GM23338 (cell line): ENCODE measurements around the gene USP30. TPM values are rescaled to one million over a fixed set of nuclear protein-coding genes. Genes with fewer than 3 reads are reported as not detected.

Experiments
- CREB1 ChIP-seq: fragments of 250-450 bp; sonication (Bioruptor Pico); IDR thresholded peaks from 2 replicates; pipeline ENCODE4 v1.5.0; 2020; ENCODE audit warnings: low read depth, mild to moderate bottlenecking, moderate library complexity
- EZH2 ChIP-seq: fragments of 200-600 bp; sonication (generic); IDR thresholded peaks from one replicate; pipeline ENCODE4 v1.8.0; 2017; ENCODE audit warnings: antibody characterized with exemption, mild to moderate bottlenecking, low read depth; ENCODE audit not compliant: unreplicated experiment
- NANOG ChIP-seq: IDR thresholded peaks from 2 replicates; pipeline ENCODE4 v1.6.1; 2016; ENCODE audit warnings: antibody characterized with exemption, borderline replicate concordance
- ZNF114 ChIP-seq: fragments of 250-450 bp; sonication (Bioruptor Pico); IDR thresholded peaks from 2 replicates; pipeline ENCODE4 v1.5.0; 2020; ENCODE audit warnings: mild to moderate bottlenecking, moderate library complexity
- polyA plus RNA-seq: library from polyadenylated mRNA; unstranded; fragments of >200 nt; fragmentation: Nextera tagmentation; extraction: Ambion mirVana; gene quantifications from 2 replicates; pipeline ENCODE4 v1.2.1, GENCODE V29; 2016
- total RNA-seq: library from RNA; depleted of rRNA; stranded (reverse); fragments of >200 nt; shearing (Covaris generic); gene quantifications from 2 replicates; pipeline ENCODE4 v1.2.3, GENCODE V29; 2014
- TF ChIP-seq, protein P1 (sequence below): fragments of 250-450 bp; sonication (Bioruptor Pico); IDR thresholded peaks from 2 replicates; pipeline ENCODE4 v1.5.0; 2020; ENCODE audit warnings: mild to moderate bottlenecking, moderate library complexity
- TF ChIP-seq, protein P2 (sequence below): IDR thresholded peaks from 2 replicates; pipeline ENCODE4 v1.6.1; 2016; ENCODE audit warnings: antibody characterized with exemption
- TF ChIP-seq, protein P3 (sequence below): IDR thresholded peaks from one replicate; pipeline ENCODE4 v1.6.1; 2018; ENCODE audit warnings: antibody characterized with exemption; ENCODE audit not compliant: unreplicated experiment
- TF ChIP-seq, protein P4 (sequence below), 2 experiments: fragments of 200-600 bp in 1 of 2; sonication (generic) in 1 of 2; conservative IDR thresholded peaks; 2 replicates each; pipeline versions ENCODE4 v1.5.1 to v1.6.1; 2016 to 2017; ENCODE audit warnings: antibody characterized with exemption in 2 of 2, low read depth in 2 of 2, mild to moderate bottlenecking in 2 of 2, moderate library complexity in 1 of 2

The USP30 gene
- total and polyA plus RNA-seq, 2 experiments from 2014 or later = 2.9 to 6.1 TPM

DNA sequence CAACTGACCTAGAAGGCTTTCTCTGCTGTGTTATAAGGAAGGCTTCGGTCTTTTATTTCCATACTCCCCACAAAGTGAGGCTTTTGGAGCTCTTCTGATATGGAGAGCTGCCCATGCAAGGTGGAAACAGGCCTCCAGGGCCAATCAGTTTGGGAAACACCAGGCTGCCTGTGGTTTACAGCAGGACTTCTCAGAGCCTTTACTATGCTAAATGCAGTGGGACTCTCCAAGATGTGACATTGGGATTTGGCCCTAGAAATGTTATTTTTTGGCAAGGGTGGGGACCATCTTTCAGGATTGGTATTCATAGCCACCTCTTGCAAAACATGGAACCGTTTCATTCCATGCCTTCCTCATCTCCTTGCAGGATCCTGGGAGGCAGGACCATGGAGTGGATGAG, 67.7 kb downstream of the USP30 start (continued):
- TF ChIP-seq, protein P1, sequence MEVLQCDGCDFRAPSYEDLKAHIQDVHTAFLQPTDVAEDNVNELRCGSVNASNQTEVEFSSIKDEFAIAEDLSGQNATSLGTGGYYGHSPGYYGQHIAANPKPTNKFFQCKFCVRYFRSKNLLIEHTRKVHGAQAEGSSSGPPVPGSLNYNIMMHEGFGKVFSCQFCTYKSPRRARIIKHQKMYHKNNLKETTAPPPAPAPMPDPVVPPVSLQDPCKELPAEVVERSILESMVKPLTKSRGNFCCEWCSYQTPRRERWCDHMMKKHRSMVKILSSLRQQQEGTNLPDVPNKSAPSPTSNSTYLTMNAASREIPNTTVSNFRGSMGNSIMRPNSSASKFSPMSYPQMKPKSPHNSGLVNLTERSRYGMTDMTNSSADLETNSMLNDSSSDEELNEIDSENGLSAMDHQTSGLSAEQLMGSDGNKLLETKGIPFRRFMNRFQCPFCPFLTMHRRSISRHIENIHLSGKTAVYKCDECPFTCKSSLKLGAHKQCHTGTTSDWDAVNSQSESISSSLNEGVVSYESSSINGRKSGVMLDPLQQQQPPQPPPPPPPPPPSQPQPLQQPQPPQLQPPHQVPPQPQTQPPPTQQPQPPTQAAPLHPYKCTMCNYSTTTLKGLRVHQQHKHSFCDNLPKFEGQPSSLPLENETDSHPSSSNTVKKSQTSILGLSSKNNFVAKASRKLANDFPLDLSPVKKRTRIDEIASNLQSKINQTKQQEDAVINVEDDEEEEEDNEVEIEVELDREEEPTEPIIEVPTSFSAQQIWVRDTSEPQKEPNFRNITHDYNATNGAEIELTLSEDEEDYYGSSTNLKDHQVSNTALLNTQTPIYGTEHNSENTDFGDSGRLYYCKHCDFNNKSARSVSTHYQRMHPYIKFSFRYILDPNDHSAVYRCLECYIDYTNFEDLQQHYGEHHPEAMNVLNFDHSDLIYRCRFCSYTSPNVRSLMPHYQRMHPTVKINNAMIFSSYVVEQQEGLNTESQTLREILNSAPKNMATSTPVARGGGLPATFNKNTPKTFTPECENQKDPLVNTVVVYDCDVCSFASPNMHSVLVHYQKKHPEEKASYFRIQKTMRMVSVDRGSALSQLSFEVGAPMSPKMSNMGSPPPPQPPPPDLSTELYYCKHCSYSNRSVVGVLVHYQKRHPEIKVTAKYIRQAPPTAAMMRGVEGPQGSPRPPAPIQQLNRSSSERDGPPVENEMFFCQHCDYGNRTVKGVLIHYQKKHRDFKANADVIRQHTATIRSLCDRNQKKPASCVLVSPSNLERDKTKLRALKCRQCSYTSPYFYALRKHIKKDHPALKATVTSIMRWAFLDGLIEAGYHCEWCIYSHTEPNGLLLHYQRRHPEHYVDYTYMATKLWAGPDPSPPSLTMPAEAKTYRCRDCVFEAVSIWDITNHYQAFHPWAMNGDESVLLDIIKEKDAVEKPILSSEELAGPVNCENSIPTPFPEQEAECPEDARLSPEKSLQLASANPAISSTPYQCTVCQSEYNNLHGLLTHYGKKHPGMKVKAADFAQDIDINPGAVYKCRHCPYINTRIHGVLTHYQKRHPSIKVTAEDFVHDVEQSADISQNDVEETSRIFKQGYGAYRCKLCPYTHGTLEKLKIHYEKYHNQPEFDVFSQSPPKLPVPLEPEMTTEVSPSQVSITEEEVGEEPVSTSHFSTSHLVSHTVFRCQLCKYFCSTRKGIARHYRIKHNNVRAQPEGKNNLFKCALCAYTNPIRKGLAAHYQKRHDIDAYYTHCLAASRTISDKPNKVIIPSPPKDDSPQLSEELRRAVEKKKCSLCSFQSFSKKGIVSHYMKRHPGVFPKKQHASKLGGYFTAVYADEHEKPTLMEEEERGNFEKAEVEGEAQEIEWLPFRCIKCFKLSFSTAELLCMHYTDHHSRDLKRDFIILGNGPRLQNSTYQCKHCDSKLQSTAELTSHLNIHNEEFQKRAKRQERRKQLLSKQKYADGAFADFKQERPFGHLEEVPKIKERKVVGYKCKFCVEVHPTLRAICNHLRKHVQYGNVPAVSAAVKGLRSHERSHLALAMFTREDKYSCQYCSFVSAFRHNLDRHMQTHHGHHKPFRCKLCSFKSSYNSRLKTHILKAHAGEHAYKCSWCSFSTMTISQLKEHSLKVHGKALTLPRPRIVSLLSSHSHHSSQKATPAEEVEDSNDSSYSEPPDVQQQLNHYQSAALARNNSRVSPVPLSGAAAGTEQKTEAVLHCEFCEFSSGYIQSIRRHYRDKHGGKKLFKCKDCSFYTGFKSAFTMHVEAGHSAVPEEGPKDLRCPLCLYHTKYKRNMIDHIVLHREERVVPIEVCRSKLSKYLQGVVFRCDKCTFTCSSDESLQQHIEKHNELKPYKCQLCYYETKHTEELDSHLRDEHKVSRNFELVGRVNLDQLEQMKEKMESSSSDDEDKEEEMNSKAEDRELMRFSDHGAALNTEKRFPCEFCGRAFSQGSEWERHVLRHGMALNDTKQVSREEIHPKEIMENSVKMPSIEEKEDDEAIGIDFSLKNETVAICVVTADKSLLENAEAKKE (CRISPR knock-in tag) = no peak
- no peak for TF ChIP-seq ZNF114
- TF ChIP-seq NANOG = no peak
- no peak for TF ChIP-seq EZH2
- TF ChIP-seq, protein P2, sequence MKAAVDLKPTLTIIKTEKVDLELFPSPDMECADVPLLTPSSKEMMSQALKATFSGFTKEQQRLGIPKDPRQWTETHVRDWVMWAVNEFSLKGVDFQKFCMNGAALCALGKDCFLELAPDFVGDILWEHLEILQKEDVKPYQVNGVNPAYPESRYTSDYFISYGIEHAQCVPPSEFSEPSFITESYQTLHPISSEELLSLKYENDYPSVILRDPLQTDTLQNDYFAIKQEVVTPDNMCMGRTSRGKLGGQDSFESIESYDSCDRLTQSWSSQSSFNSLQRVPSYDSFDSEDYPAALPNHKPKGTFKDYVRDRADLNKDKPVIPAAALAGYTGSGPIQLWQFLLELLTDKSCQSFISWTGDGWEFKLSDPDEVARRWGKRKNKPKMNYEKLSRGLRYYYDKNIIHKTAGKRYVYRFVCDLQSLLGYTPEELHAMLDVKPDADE = no peak
- TF ChIP-seq, protein P3, sequence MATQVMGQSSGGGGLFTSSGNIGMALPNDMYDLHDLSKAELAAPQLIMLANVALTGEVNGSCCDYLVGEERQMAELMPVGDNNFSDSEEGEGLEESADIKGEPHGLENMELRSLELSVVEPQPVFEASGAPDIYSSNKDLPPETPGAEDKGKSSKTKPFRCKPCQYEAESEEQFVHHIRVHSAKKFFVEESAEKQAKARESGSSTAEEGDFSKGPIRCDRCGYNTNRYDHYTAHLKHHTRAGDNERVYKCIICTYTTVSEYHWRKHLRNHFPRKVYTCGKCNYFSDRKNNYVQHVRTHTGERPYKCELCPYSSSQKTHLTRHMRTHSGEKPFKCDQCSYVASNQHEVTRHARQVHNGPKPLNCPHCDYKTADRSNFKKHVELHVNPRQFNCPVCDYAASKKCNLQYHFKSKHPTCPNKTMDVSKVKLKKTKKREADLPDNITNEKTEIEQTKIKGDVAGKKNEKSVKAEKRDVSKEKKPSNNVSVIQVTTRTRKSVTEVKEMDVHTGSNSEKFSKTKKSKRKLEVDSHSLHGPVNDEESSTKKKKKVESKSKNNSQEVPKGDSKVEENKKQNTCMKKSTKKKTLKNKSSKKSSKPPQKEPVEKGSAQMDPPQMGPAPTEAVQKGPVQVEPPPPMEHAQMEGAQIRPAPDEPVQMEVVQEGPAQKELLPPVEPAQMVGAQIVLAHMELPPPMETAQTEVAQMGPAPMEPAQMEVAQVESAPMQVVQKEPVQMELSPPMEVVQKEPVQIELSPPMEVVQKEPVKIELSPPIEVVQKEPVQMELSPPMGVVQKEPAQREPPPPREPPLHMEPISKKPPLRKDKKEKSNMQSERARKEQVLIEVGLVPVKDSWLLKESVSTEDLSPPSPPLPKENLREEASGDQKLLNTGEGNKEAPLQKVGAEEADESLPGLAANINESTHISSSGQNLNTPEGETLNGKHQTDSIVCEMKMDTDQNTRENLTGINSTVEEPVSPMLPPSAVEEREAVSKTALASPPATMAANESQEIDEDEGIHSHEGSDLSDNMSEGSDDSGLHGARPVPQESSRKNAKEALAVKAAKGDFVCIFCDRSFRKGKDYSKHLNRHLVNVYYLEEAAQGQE = no peak
- no peak for TF ChIP-seq CREB1
- TF ChIP-seq, protein P4, sequence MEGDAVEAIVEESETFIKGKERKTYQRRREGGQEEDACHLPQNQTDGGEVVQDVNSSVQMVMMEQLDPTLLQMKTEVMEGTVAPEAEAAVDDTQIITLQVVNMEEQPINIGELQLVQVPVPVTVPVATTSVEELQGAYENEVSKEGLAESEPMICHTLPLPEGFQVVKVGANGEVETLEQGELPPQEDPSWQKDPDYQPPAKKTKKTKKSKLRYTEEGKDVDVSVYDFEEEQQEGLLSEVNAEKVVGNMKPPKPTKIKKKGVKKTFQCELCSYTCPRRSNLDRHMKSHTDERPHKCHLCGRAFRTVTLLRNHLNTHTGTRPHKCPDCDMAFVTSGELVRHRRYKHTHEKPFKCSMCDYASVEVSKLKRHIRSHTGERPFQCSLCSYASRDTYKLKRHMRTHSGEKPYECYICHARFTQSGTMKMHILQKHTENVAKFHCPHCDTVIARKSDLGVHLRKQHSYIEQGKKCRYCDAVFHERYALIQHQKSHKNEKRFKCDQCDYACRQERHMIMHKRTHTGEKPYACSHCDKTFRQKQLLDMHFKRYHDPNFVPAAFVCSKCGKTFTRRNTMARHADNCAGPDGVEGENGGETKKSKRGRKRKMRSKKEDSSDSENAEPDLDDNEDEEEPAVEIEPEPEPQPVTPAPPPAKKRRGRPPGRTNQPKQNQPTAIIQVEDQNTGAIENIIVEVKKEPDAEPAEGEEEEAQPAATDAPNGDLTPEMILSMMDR (conservative IDR thresholded peaks at IDR 0.05; ENCODE audit: low read depth in 2 of 2) = no peak
